Sigmoid colon (tissue), 7 donors: ENCODE results near the gene CACNG3. TPM values are rescaled to one million over a fixed set of nuclear protein-coding genes. Genes with fewer than 3 reads are reported as not detected.

Source experiments
- DNase-seq: peaks from one replicate; pipeline ENCODE4 v3.0.0-alpha.2; 2019
- H3K27ac ChIP-seq, 4 donors: fragments of 200-600 bp; sonication (generic); one replicate each; pipeline ENCODE4 v1.5.1; 2016 to 2019; ENCODE audit warnings: mild to moderate bottlenecking in 1 of 4
- H3K27me3 ChIP-seq, 3 donors: fragments of 200-600 bp; sonication (generic); one replicate each; pipeline ENCODE4 v1.5.1; 2019; ENCODE audit warnings: mild to moderate bottlenecking in 1 of 3
- H3K36me3 ChIP-seq, 4 donors: fragments of 200-600 bp; sonication (generic); one replicate each; pipeline ENCODE4 v1.5.1; 2016 to 2019
- H3K4me1 ChIP-seq, 4 donors: fragments of 200-600 bp; sonication (generic); one replicate each; pipeline ENCODE4 v1.5.1; 2017 to 2019
- H3K4me3 ChIP-seq, 4 donors: fragments of 200-600 bp; sonication (generic); one replicate each; pipeline ENCODE4 v1.5.1; 2017 to 2019; ENCODE audit warnings: mild to moderate bottlenecking in 2 of 4, moderate library complexity in 1 of 4
- H3K9me3 ChIP-seq, 4 donors: fragments of 200-600 bp in 3 of 4; sonication (generic) in 3 of 4; one replicate each; pipeline versions ENCODE4 v1.5.1 to v1.6.1; 2013 to 2019
- EP300 ChIP-seq, 4 donors: sonication (generic); formaldehyde crosslinking; IDR thresholded peaks; one replicate each; pipeline ENCODE4 v1.6.1; 2017; ENCODE audit warnings: antibody characterized with exemption in 4 of 4
- POLR2A ChIP-seq, 2 donors: fragments of 450-650 bp; IDR thresholded peaks; one replicate each; pipeline ENCODE4 v1.6.1; 2016; ENCODE audit warnings: antibody characterized with exemption in 2 of 2, mild to moderate bottlenecking in 2 of 2, moderate library complexity in 2 of 2
- POLR2AphosphoS5 ChIP-seq, 4 donors: sonication (generic); formaldehyde crosslinking; IDR thresholded peaks; one replicate each; pipeline ENCODE4 v1.6.1; 2017; ENCODE audit warnings: antibody characterized with exemption in 4 of 4
- WGBS, 2 donors: extraction: QIAGEN DNeasy Blood & Tissue Kit; methylation state at CpG; one replicate each; pipeline ENCODE4 v1.1.7; 2013; 5-methylcytosine and 5-hydroxymethylcytosine counted together
- intact Hi-C: fragments of 100-400 bp; cut with DNase I; formaldehyde crosslinking; loops from one replicate; pipeline ENCODE4 v1.15.1; 2023
- polyA plus RNA-seq, 3 donors: library from polyadenylated mRNA; stranded (reverse); fragments of 200-250 nt; gene quantifications; one replicate each; pipeline ENCODE4 v1.2.3, GENCODE V29; 2013
- total RNA-seq, 4 donors: library from RNA; depleted of rRNA; stranded (reverse); fragments of >200 nt; gene quantifications; one replicate each; pipeline ENCODE4 v1.1.0, GENCODE V29; 2016
- TF ChIP-seq, protein P1 (sequence below), 4 experiments: fragments of 450-650 bp in 3 of 4; fragments of 200-600 bp in 1 of 4; IDR thresholded peaks; one replicate each; pipeline ENCODE4 v1.5.1; 2016 to 2019; ENCODE audit warnings: antibody characterized with exemption in 4 of 4, mild to moderate bottlenecking in 3 of 4, moderate library complexity in 2 of 4
- donor health status: healthy with polysubstance abuse.
- donor health status: Bipolar disorder and iron deficiency.
- donor health status: healthy.

The CACNG3 gene
- total and polyA plus RNA-seq, 7 donors: not detected

DNA sequence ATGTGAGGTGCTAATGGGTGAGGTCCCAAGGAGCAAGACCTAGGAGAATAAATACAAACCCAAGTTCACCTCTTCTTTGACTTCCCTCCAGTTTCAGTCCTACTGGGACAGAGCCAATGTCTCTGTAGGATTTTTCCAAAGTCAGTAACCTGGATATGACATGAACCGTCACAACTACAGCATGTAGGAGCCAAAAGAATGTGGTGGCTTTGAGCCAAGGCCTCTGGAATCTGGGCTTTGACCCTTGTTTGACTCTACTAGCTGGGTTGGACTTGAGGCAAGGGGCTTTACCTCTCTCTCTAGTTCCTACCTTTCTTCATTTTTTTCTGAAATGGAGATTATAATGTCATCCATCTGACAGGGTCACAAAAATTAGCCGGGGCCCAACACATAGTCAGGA, 91.4 kb downstream of the CACNG3 start:
- no peaks in the 10 kb centered on the region for H3K9me3 ChIP-seq
- 32 to 65% methylated on average over 2 of the region's 2 CpGs for WGBS, 2 donors
- no peaks in the 10 kb centered on the region for H3K36me3 ChIP-seq
- no peaks in the 10 kb centered on the region for H3K4me1 ChIP-seq
- DNase-seq: no peak
- H3K27ac ChIP-seq: no peak overlapping the region
- H3K4me3 ChIP-seq: no peak overlapping the region
- H3K27me3 ChIP-seq: no peaks in the 10 kb centered on the region
- no peak for TF ChIP-seq POLR2AphosphoS5 (IDR thresholded peaks at IDR 0.05)
- no peak for TF ChIP-seq POLR2A (IDR thresholded peaks at IDR 0.05)
- intact Hi-C loops: no loop called here

DNA sequence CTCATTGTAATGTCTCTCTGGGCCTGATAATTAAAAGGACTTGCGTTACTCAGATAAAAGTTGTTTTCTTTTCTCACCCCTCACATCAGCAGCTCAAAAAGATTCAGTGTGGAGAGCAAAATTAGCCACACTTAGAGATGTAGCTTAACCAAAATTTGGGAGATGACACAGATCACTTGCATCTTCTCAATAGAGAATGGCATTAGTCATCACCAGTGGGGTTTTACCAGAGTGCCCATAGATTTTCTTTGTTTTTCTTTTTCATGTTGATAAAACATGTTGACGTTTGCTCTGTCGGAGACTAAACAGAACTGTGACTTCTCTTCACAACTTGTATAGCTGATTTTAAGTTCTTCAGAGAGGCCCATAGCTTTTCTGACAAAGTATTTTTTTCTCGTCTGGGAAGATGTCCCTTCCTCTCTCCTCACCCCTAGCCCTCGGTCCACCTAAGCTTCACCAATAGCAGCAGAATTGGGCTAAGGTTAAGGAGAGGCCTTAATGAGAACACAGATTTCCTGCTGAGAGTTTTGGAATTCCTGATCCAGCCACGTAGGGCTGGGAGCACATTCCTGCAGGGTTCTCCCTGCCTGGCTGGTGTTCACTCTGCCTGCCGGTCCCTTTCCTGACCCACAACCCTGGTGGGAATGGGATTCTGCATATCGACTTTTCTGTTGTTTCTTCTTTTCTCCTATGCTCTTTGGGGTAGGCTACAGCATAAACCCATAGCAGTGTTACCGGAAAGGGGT, 92.6 kb downstream of the CACNG3 start:
- intact Hi-C loops: no loop called here
- WGBS, 2 donors: 54 to 66% methylated on average over 9 of the region's 9 CpGs
- Histone ChIP-seq H3K4me3 (no peak overlapping the region), H3K27ac (no peak overlapping the region), H3K36me3 (no peaks in the 10 kb centered on the region), H3K27me3 (no peaks in the 10 kb centered on the region), H3K4me1 (no peaks in the 10 kb centered on the region), H3K9me3 (no peaks in the 10 kb centered on the region)
- DNase-seq: no peak
- TF ChIP-seq POLR2AphosphoS5 (IDR thresholded peaks at IDR 0.05) (no peak), POLR2A (IDR thresholded peaks at IDR 0.05) (no peak), EP300 (IDR thresholded peaks at IDR 0.05) (no peak)
- TF ChIP-seq, protein P1, sequence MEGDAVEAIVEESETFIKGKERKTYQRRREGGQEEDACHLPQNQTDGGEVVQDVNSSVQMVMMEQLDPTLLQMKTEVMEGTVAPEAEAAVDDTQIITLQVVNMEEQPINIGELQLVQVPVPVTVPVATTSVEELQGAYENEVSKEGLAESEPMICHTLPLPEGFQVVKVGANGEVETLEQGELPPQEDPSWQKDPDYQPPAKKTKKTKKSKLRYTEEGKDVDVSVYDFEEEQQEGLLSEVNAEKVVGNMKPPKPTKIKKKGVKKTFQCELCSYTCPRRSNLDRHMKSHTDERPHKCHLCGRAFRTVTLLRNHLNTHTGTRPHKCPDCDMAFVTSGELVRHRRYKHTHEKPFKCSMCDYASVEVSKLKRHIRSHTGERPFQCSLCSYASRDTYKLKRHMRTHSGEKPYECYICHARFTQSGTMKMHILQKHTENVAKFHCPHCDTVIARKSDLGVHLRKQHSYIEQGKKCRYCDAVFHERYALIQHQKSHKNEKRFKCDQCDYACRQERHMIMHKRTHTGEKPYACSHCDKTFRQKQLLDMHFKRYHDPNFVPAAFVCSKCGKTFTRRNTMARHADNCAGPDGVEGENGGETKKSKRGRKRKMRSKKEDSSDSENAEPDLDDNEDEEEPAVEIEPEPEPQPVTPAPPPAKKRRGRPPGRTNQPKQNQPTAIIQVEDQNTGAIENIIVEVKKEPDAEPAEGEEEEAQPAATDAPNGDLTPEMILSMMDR (IDR thresholded peaks at IDR 0.05): no peak

GRCh38 chr16:24349320-24349719, 93.2 kb downstream of the CACNG3 start:
- TF ChIP-seq EP300 (IDR thresholded peaks at IDR 0.05) (no peak), POLR2AphosphoS5 (IDR thresholded peaks at IDR 0.05) (no peak), POLR2A (IDR thresholded peaks at IDR 0.05) (no peak)
- TF ChIP-seq, protein P1 (IDR thresholded peaks at IDR 0.05): no peak
- Histone ChIP-seq H3K4me3 (no peak overlapping the region), H3K4me1 (no peaks in the 10 kb centered on the region), H3K36me3 (no peaks in the 10 kb centered on the region), H3K27me3 (no peaks in the 10 kb centered on the region), H3K27ac (no peak overlapping the region), H3K9me3 (no peaks in the 10 kb centered on the region)
- WGBS, 2 donors: 68 to 69% methylated on average over 8 of the region's 8 CpGs
- DNase-seq: no peak
- intact Hi-C loops: no loop called here

- 64 to 75% methylated on average over 5 of the region's 5 CpGs for WGBS, 2 donors
- DNase-seq: no peak
- intact Hi-C loops: no loop called here
Measured at GRCh38 chr16:24352746-24353145, 96.6 kb downstream of the CACNG3 start.

GRCh38 chr16:24353622-24354021, 97.5 kb downstream of the CACNG3 start:
- Histone ChIP-seq H3K4me1 (no peaks in the 10 kb centered on the region), H3K36me3 (no peaks in the 10 kb centered on the region), H3K9me3 (no peaks in the 10 kb centered on the region), H3K27me3 (no peaks in the 10 kb centered on the region), H3K27ac (no peak overlapping the region), H3K4me3 (no peak overlapping the region)
- 66 to 81% methylated on average over 5 of the region's 5 CpGs for WGBS, 2 donors
- no peak for DNase-seq
- intact Hi-C loops: no loop called here
- TF ChIP-seq POLR2AphosphoS5 (IDR thresholded peaks at IDR 0.05) (no peak), EP300 (IDR thresholded peaks at IDR 0.05) (no peak)
- TF ChIP-seq, protein P1 (IDR thresholded peaks at IDR 0.05): no peak

More at GRCh38 chr16:24352746-24353145, 96.6 kb downstream of the CACNG3 start:
- no peak for TF ChIP-seq POLR2AphosphoS5 (IDR thresholded peaks at IDR 0.05)
- TF ChIP-seq EP300 (IDR thresholded peaks at IDR 0.05): no peak
- TF ChIP-seq, protein P1 (IDR thresholded peaks at IDR 0.05): no peak
- TF ChIP-seq POLR2A (IDR thresholded peaks at IDR 0.05): no peak
- H3K36me3 ChIP-seq: no peaks in the 10 kb centered on the region
- no peaks in the 10 kb centered on the region for H3K4me1 ChIP-seq
- H3K4me3 ChIP-seq: no peak overlapping the region
- H3K27ac ChIP-seq: no peak overlapping the region
- no peaks in the 10 kb centered on the region for H3K27me3 ChIP-seq
- H3K9me3 ChIP-seq: no peaks in the 10 kb centered on the region
